H1 (cell line): ENCODE measurements around the gene ALPG. TPM values are rescaled to one million over a fixed set of nuclear protein-coding genes. Genes with fewer than 3 reads are reported as not detected.

ENCODE experiments used
- CTCF ChIA-PET: fragments of 300-600 bp; sonication (Branson Sonifier 250); formaldehyde crosslinking; loops from one replicate; lab custom pipeline; 2021; ENCODE audit not compliant: partially characterized antibody; lab: Charles Lee
- POLR2A ChIA-PET: fragments of 300-600 bp; sonication (Branson Sonifier 250); formaldehyde crosslinking; loops from one replicate; lab custom pipeline; 2021; ENCODE audit warnings: inconsistent platforms; ENCODE audit not compliant: partially characterized antibody; lab: Charles Lee
- DNase-seq, 2 experiments: peaks; one replicate each; pipeline versions ENCODE4 v3.0.0 to v3.0.0-alpha.2; 2010 to 2022; ENCODE audit warnings: low spot score in 2 of 2, low read depth in 1 of 2, mixed read lengths in 1 of 2
- FAIRE-seq: peaks from 2 replicates; lab custom pipeline; 2011; peaks lifted over from hg19 to GRCh38; lab: Jason Lieb, UNC
- H2AFZ ChIP-seq: 2 replicates; pipeline ENCODE4 v1.8.1; 2012; ENCODE audit warnings: low read length, inconsistent platforms
- H2AK5ac ChIP-seq: 2 replicates; pipeline ENCODE4 v1.6.1; 2013; ENCODE audit warnings: low read depth, low read length
- H2BK120ac ChIP-seq: replicated peaks from 2 replicates; pipeline ENCODE3; 2013; ENCODE audit warnings: low read depth, low read length, inconsistent platforms
- H2BK12ac ChIP-seq: 2 replicates; pipeline ENCODE4 v1.6.1; 2013; ENCODE audit warnings: low read depth, low read length
- H2BK15ac ChIP-seq: 2 replicates; pipeline ENCODE4 v1.6.1; 2013; ENCODE audit warnings: low read length
- H2BK20ac ChIP-seq: 2 replicates; pipeline ENCODE4 v1.6.1; 2013; ENCODE audit warnings: low read length
- H2BK5ac ChIP-seq: 2 replicates; pipeline ENCODE4 v1.6.1; 2013; ENCODE audit warnings: low read depth, low read length
- H3K14ac ChIP-seq: 2 replicates; pipeline ENCODE4 v1.6.1; 2013; ENCODE audit warnings: inconsistent platforms; ENCODE audit not compliant: insufficient read length
- H3K18ac ChIP-seq: 2 replicates; pipeline ENCODE4 v1.6.1; 2013; ENCODE audit warnings: low read length; ENCODE audit errors: extremely low read depth
- H3K23ac ChIP-seq: 2 replicates; pipeline ENCODE4 v1.6.1; 2013; ENCODE audit warnings: inconsistent platforms; ENCODE audit not compliant: insufficient read length
- H3K23me2 ChIP-seq: 2 replicates; pipeline ENCODE4 v1.6.1; 2013; ENCODE audit warnings: low read depth, low read length
- H3K27ac ChIP-seq: 2 replicates; pipeline ENCODE4 v1.6.1; 2011; ENCODE audit warnings: low read depth, low read length, inconsistent platforms
- H3K27me3 ChIP-seq, 4 experiments: replicated peaks in 1 of 4; 1 replicate in 1 of 4; 2 replicates in 3 of 4; pipeline versions ENCODE4 v1.6.1 to v1.8.1; 2011 to 2013; ENCODE audit warnings: low read length in 3 of 4, mild to moderate bottlenecking in 3 of 4, inconsistent platforms in 2 of 4, mixed read lengths in 2 of 4, moderate library complexity in 1 of 4; ENCODE audit not compliant: control insufficient read depth in 3 of 4, insufficient read depth in 3 of 4; ENCODE audit errors: extremely low read depth in 1 of 4
- H3K36me3 ChIP-seq, 4 experiments: 2 replicates each; pipeline versions ENCODE4 v1.6.1 to v1.8.1; 2011 to 2013; ENCODE audit warnings: mild to moderate bottlenecking in 4 of 4, low read length in 3 of 4, moderate library complexity in 2 of 4, control low read depth in 1 of 4, inconsistent platforms in 1 of 4; ENCODE audit not compliant: insufficient read depth in 4 of 4, control insufficient read depth in 2 of 4
- H3K4ac ChIP-seq: replicated peaks from 2 replicates; pipeline ENCODE3; 2013; ENCODE audit warnings: low read length, low read depth, mixed read lengths, inconsistent platforms; ENCODE audit not compliant: insufficient read length
- H3K4me1 ChIP-seq, 4 experiments: replicated peaks in 1 of 4; 1 replicate in 1 of 4; 2 replicates in 3 of 4; pipeline versions ENCODE4 v1.6.1 to v1.8.1; 2011 to 2013; ENCODE audit warnings: low read length in 3 of 4, inconsistent platforms in 2 of 4, mixed read lengths in 1 of 4; ENCODE audit not compliant: insufficient read depth in 4 of 4, control insufficient read depth in 3 of 4
- H3K4me2 ChIP-seq, 2 experiments: 2 replicates each; pipeline versions ENCODE4 v1.6.1 to v1.8.1; 2011 to 2013; ENCODE audit warnings: low read depth in 2 of 2, low read length in 2 of 2, control low read depth in 1 of 2, inconsistent platforms in 1 of 2, mild to moderate bottlenecking in 1 of 2; ENCODE audit not compliant: insufficient read depth in 1 of 2
- H3K4me3 ChIP-seq, 4 experiments: fragments of 200-600, 300-600 bp in 1 of 4; sonication (generic), shearing (Covaris generic), sonication (Bioruptor Twin) in 1 of 4; 2 replicates each; pipeline versions ENCODE4 v1.5.1 to v1.8.1; 2011 to 2016; ENCODE audit warnings: low read length in 4 of 4, low read depth in 3 of 4, control low read depth in 2 of 4, inconsistent platforms in 2 of 4, mild to moderate bottlenecking in 2 of 4, mixed read lengths in 1 of 4, moderate library complexity in 1 of 4; ENCODE audit not compliant: insufficient read depth in 2 of 4; ENCODE audit errors: extremely low read depth in 1 of 4
- H3K56ac ChIP-seq: replicated peaks from 2 replicates; pipeline ENCODE3; 2013; ENCODE audit warnings: low read depth, mild to moderate bottlenecking, mixed read lengths, low read length, inconsistent platforms; ENCODE audit not compliant: insufficient read length
- H3K79me1 ChIP-seq: 2 replicates; pipeline ENCODE4 v1.6.1; 2013; ENCODE audit warnings: low read depth, low read length, control low read depth
- H3K79me2 ChIP-seq, 2 experiments: 2 replicates each; pipeline versions ENCODE4 v1.6.1 to v1.8.1; 2012 to 2013; ENCODE audit warnings: low read length in 2 of 2, mild to moderate bottlenecking in 2 of 2, inconsistent platforms in 1 of 2; ENCODE audit not compliant: insufficient read depth in 2 of 2, control insufficient read depth in 1 of 2
- H3K9ac ChIP-seq, 4 experiments: replicated peaks in 1 of 4; 1 replicate in 1 of 4; 2 replicates in 3 of 4; pipeline versions ENCODE4 v1.6.1 to v1.8.1; 2011 to 2013; ENCODE audit warnings: low read depth in 3 of 4, low read length in 3 of 4, control low read depth in 2 of 4, mild to moderate bottlenecking in 2 of 4, moderate library complexity in 2 of 4, inconsistent platforms in 1 of 4; ENCODE audit errors: extremely low read depth in 1 of 4
- H3K9me3 ChIP-seq, 2 experiments: 2 replicates each; pipeline versions ENCODE4 v1.6.1 to v1.8.1; 2012 to 2013; ENCODE audit warnings: mild to moderate bottlenecking in 2 of 2, moderate library complexity in 2 of 2, control low read depth in 1 of 2, inconsistent platforms in 1 of 2, low read depth in 1 of 2, low read length in 1 of 2, mixed read lengths in 1 of 2; ENCODE audit not compliant: insufficient read depth in 2 of 2
- H4K20me1 ChIP-seq, 2 experiments: replicated peaks in 1 of 2; 2 replicates each; pipeline versions ENCODE3 to v1.8.1; 2011 to 2013; ENCODE audit warnings: inconsistent platforms in 2 of 2, low read length in 2 of 2, mild to moderate bottlenecking in 1 of 2; ENCODE audit not compliant: insufficient read depth in 2 of 2, control insufficient read depth in 1 of 2
- H4K5ac ChIP-seq: 2 replicates; pipeline ENCODE4 v1.6.1; 2013; ENCODE audit warnings: low read length, low read depth, mixed read lengths, inconsistent platforms; ENCODE audit not compliant: insufficient read length
- H4K8ac ChIP-seq: 2 replicates; pipeline ENCODE4 v1.8.0; 2013; ENCODE audit warnings: mild to moderate bottlenecking, moderate library complexity, low read length, inconsistent platforms; ENCODE audit not compliant: insufficient read depth; ENCODE audit errors: extremely low read depth
- H4K91ac ChIP-seq: replicated peaks from 2 replicates; pipeline ENCODE3; 2013; ENCODE audit warnings: low read length, mixed read lengths, inconsistent platforms; ENCODE audit not compliant: insufficient read length
- BACH1 ChIP-seq: IDR thresholded peaks from 2 replicates; pipeline ENCODE4 v1.6.1; 2012; ENCODE audit warnings: low read length, improper control_type of control experiment
- MAFK ChIP-seq: IDR thresholded peaks from 2 replicates; pipeline ENCODE4 v1.6.1; 2012; ENCODE audit warnings: low read depth, mild to moderate bottlenecking, improper control_type of control experiment, low read length
- WGBS, 2 experiments: shearing (Covaris generic) in 1 of 2; methylation state at CpG; one replicate each; pipeline versions ENCODE4 v1.1.6 to v1.1.7; 2013 to 2015; ENCODE audit warnings: low lambda C conversion rate in 2 of 2, mixed read lengths in 2 of 2, inconsistent platforms in 1 of 2, low coverage in 1 of 2, missing lambda C conversion rate in 1 of 2; ENCODE audit not compliant: insufficient replicate concordance in 2 of 2, insufficient coverage in 1 of 2, insufficient read length in 1 of 2; ENCODE audit errors: extremely low coverage in 1 of 2, missing lambda C conversion rate in 1 of 2; 5-methylcytosine and 5-hydroxymethylcytosine counted together
- polyA plus RNA-seq, 7 experiments: library from polyadenylated mRNA; depleted of rRNA in 3 of 7; stranded (reverse) in 5 of 7; unstranded in 2 of 7; fragments of >200 nt in 5 of 7; fragments of 200-250 nt in 2 of 7; gene quantifications; 1 replicate in 5 of 7; 2 replicates in 1 of 7; 4 replicates in 1 of 7; pipeline versions ENCODE4 v1.2.1 to v1.2.3, GENCODE V29; 2011 to 2013; ENCODE audit warnings: missing spikeins in 2 of 7, mixed read lengths in 2 of 7
- total RNA-seq: library from RNA; stranded (reverse); fragmentation: NEBNext Ultra II Directional; extraction: Animal tissue kit (Norgen Biotek cat#: 25700); gene quantifications from 2 replicates; pipeline ENCODE4 v1.2.1, GENCODE V29; 2021

ALPG gene
- total and polyA plus RNA-seq, 2 of the 8 experiments (the other 6 are each of a cell fraction or from before 2014, with no cell fraction given): 0.56 to 2.1 TPM

- FAIRE-seq (no peak), DNase-seq (no peak)
- Histone ChIP-seq H3K23ac (no peak overlapping the region), H4K5ac (no peak overlapping the region), H3K9me3 (no peaks in the 10 kb centered on the region), H4K8ac (no peak overlapping the region), H3K4me3 (no peak overlapping the region), H2BK120ac (no peak overlapping the region), H3K36me3 (peaks cover 0 to 15% (median 5%) of the 10 kb centered on the region in 4 experiments; a peak in 5 of 8 replicates), H3K4me1 (no peaks in the 10 kb centered on the region), H3K4ac (no peak overlapping the region), H2BK12ac (no peak overlapping the region), H2BK15ac (no peak overlapping the region), H2BK5ac (no peak overlapping the region), H3K79me2 (no peaks in the 10 kb centered on the region), H2AK5ac (no peak overlapping the region), H3K56ac (no peak overlapping the region), H2AFZ (no peak overlapping the region), H3K9ac (no peak overlapping the region), H4K20me1 (peaks cover 0 to 3% of the 10 kb centered on the region in 2 experiments)
- ChIA-PET POLR2A (interaction anchor here (0.8 to 8.1 kb wide), 6 partner anchors 10 to 98 kb away, joined by 3 to 70 read pairs (median 3); no protein-coding TSS in a partner anchor), CTCF (interaction anchor here (0.7 to 4.3 kb wide), 10 partner anchors 9 to 613 kb away, joined by 3 to 17 read pairs (median 4); no protein-coding TSS in a partner anchor)
- TF ChIP-seq BACH1 (no peak), MAFK (no peak)
- TF ChIP-seq, all 59 proteins: peak for 0
- no peaks in the 10 kb centered on the region; the same call in 1 of the 2 replicates for H3K79me1 ChIP-seq
- no peak overlapping the region for H4K91ac ChIP-seq
- H3K18ac ChIP-seq: no peak overlapping the region
- no peak overlapping the region for H3K4me2 ChIP-seq
- no peak overlapping the region for H3K14ac ChIP-seq
- H3K27me3 ChIP-seq: no peaks in the 10 kb centered on the region
- no peak overlapping the region for H2BK20ac ChIP-seq
- no peak overlapping the region for H3K27ac ChIP-seq
- peaks cover 1% of the 10 kb centered on the region; the same call in 1 of the 2 replicates for H3K23me2 ChIP-seq
- 89% methylated on average over 9 of the region's 9 CpGs; no CpG with 5 or more reads in 1 of the 2 experiments for WGBS, 2 experiments
Measured at GRCh38 chr2:232400256-232401015, 6.2 kb upstream of the ALPG start.
